Right atrium auricular region (tissue), 2 donors: Measurements from ENCODE around the gene FBXO38. TPM values are rescaled to one million over a fixed set of nuclear protein-coding genes. Genes with fewer than 3 reads are reported as not detected.
A peak's percentile ranks its signal among the peaks of the same experiment; 100 is the strongest.

ENCODE experiments used
- DNase-seq: peaks from one replicate; pipeline ENCODE4 v3.0.0-alpha.2; 2019; ENCODE audit warnings: low spot score
- H3K27ac ChIP-seq, 2 donors: fragments of 200-600 bp; sonication (generic); 1 replicate in 1 of 2; 2 replicates in 1 of 2; pipeline ENCODE4 v1.5.1; 2016 to 2019
- H3K27me3 ChIP-seq, 2 donors: fragments of 200-600 bp; sonication (generic); one replicate each; pipeline versions ENCODE4 v1.5.1 to v1.6.0; 2017 to 2019
- H3K36me3 ChIP-seq: fragments of 200-600 bp; sonication (generic); one replicate; pipeline ENCODE4 v1.5.1; 2016
- H3K4me1 ChIP-seq, 2 donors: fragments of 200-600 bp; sonication (generic); one replicate each; pipeline versions ENCODE4 v1.5.1 to v1.6.0; 2017 to 2019
- H3K4me3 ChIP-seq, 2 donors: fragments of 200-600 bp; sonication (generic); 1 replicate in 1 of 2; 2 replicates in 1 of 2; pipeline ENCODE4 v1.5.1; 2017 to 2019; ENCODE audit warnings: mild to moderate bottlenecking in 1 of 2, moderate library complexity in 1 of 2
- H3K9me3 ChIP-seq, 2 donors: fragments of 200-600 bp; sonication (generic); one replicate each; pipeline ENCODE4 v1.5.1; 2019
- CTCF ChIP-seq, 2 donors: fragments of 200-600 bp; sonication (generic); IDR thresholded peaks; one replicate each; pipeline ENCODE4 v1.5.1; 2019; ENCODE audit warnings: antibody characterized with exemption in 2 of 2
- total RNA-seq, 2 donors: library from RNA; depleted of rRNA; stranded (reverse); fragments of >200 nt; gene quantifications; one replicate each; pipeline ENCODE4 v1.1.0, GENCODE V29; 2016

The FBXO38 gene
- total RNA-seq, 2 donors from 2014 or later, result 32.2 to 36.7 TPM

DNA sequence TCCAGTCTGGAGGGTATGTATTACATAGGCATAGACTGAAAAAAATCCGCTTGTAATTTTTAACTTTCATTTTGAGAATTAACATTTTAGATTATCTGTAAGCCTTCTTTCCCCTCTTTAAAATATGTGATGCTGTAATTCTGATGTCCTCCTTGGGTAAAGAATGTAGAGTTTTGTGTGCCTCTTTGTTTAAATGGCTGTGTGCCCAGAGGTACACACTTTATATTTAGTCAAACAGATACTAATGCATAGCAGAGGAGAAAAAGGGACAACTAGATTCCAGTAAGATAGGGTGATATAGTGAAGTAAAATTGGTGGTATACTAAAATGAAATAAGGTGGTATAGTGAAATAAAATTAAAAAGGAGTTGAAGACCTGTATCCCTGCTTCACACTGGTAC, 1.3 kb downstream of the FBXO38 start:
- no peak for TF ChIP-seq CTCF (IDR thresholded peaks at IDR 0.05)
- H3K9me3 ChIP-seq, result no peaks in the 10 kb centered on the region
- H3K27ac ChIP-seq, result peak overlapping the region in 1 of 2 donors; percentile 92
- H3K4me3 ChIP-seq, result peak overlapping the region in 1 of 2 donors; percentile 88
- peaks cover 0 to 40% of the 10 kb centered on the region in 2 donors for H3K4me1 ChIP-seq
- H3K36me3 ChIP-seq, result no peaks in the 10 kb centered on the region
- no peak for DNase-seq
- no peaks in the 10 kb centered on the region for H3K27me3 ChIP-seq

- peaks cover 0 to 45% of the 10 kb centered on the region in 2 donors for H3K4me1 ChIP-seq
- no peak overlapping the region for H3K27ac ChIP-seq
- no peak overlapping the region for H3K4me3 ChIP-seq
- no peaks in the 10 kb centered on the region for H3K36me3 ChIP-seq
- no peak for TF ChIP-seq CTCF (IDR thresholded peaks at IDR 0.05)
- H3K27me3 ChIP-seq, result no peaks in the 10 kb centered on the region
- no peak for DNase-seq
- no peaks in the 10 kb centered on the region for H3K9me3 ChIP-seq
These were observed 2.3 kb downstream of the FBXO38 start for GRCh38 chr5:148386041-148386440.

DNA sequence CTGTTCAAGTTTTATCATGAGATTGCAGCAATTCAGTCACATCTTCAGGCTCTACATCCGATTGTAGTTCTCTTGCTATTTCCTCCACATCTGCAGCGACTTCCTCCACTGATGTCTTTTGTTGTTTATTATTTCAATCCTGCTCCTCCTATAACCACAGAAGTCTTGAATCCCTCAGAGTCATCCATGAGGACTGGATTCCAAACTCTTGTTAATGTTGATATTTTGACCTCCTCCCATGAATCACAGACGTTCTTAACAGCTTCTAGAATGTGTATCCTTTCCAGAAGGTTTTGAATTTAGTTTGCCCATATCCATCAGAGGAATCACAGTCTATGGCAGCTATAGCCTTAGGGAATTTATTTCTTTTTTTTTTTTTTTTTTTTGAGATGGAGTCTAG, 3.6 kb downstream of the FBXO38 start:
- H3K4me1 ChIP-seq, result peaks cover 0 to 52% of the 10 kb centered on the region in 2 donors
- H3K27me3 ChIP-seq, result no peaks in the 10 kb centered on the region
- TF ChIP-seq CTCF (IDR thresholded peaks at IDR 0.05), result no peak
- no peaks in the 10 kb centered on the region for H3K36me3 ChIP-seq
- DNase-seq, result no peak
- H3K9me3 ChIP-seq, result no peaks in the 10 kb centered on the region
- no peak overlapping the region for H3K4me3 ChIP-seq
- no peak overlapping the region for H3K27ac ChIP-seq

- Histone ChIP-seq H3K27me3 (no peaks in the 10 kb centered on the region), H3K27ac (peak overlapping the region in 1 of 2 donors; percentile 42), H3K4me1 (peaks cover 0 to 56% of the 10 kb centered on the region in 2 donors), H3K4me3 (no peak overlapping the region), H3K9me3 (no peaks in the 10 kb centered on the region), H3K36me3 (no peaks in the 10 kb centered on the region)
- no peak for DNase-seq
- TF ChIP-seq CTCF (IDR thresholded peaks at IDR 0.05), result no peak
These were observed 4.9 kb downstream of the FBXO38 start for GRCh38 chr5:148388696-148389095.

- TF ChIP-seq CTCF (IDR thresholded peaks at IDR 0.05), result no peak
- Histone ChIP-seq H3K9me3 (no peaks in the 10 kb centered on the region), H3K36me3 (peaks cover 15% of the 10 kb centered on the region), H3K4me1 (peaks cover 0 to 42% of the 10 kb centered on the region in 2 donors), H3K4me3 (no peak overlapping the region), H3K27ac (no peak overlapping the region), H3K27me3 (no peaks in the 10 kb centered on the region)
- no peak for DNase-seq
These were observed 7.2 kb downstream of the FBXO38 start for GRCh38 chr5:148390914-148391313.

GRCh38 chr5:148391422-148391821, 7.7 kb downstream of the FBXO38 start:
- Histone ChIP-seq H3K9me3 (no peaks in the 10 kb centered on the region), H3K27ac (no peak overlapping the region), H3K27me3 (no peaks in the 10 kb centered on the region), H3K4me1 (peaks cover 0 to 41% of the 10 kb centered on the region in 2 donors), H3K4me3 (no peak overlapping the region), H3K36me3 (peaks cover 20% of the 10 kb centered on the region)
- TF ChIP-seq CTCF (IDR thresholded peaks at IDR 0.05), result no peak
- DNase-seq, result no peak
